OCI-LY1 (cell line): ENCODE results near the gene MYOM1.

Source experiments
- H2AFZ ChIP-seq: fragments of 200-600 bp; sonication (generic), shearing (Covaris generic); 2 replicates; pipeline ENCODE4 v1.6.0; 2014; ENCODE audit warnings: antibody characterized with exemption, mild to moderate bottlenecking, low read length
- H3F3A ChIP-seq: fragments of 200-600 bp; sonication (generic), shearing (Covaris generic); 2 replicates; pipeline ENCODE4 v1.6.0; 2014; ENCODE audit warnings: mild to moderate bottlenecking, antibody characterized with exemption, low read length, moderate library complexity; ENCODE audit not compliant: insufficient read depth
- H3K27ac ChIP-seq: fragments of 200-600 bp; sonication (generic); 2 replicates; pipeline ENCODE4 v1.5.1; 2014; ENCODE audit warnings: low read length, mixed run types, mild to moderate bottlenecking, low read depth; ENCODE audit not compliant: poor library complexity, severe bottlenecking
- H3K27me3 ChIP-seq: fragments of 200-600 bp; sonication (generic); 2 replicates; pipeline ENCODE4 v1.6.0; 2014; ENCODE audit warnings: antibody characterized with exemption, mild to moderate bottlenecking, low read length, moderate library complexity; ENCODE audit not compliant: insufficient read depth
- H3K36me3 ChIP-seq: fragments of 200-600 bp; sonication (generic); 2 replicates; pipeline ENCODE4 v1.6.1; 2014; ENCODE audit warnings: mild to moderate bottlenecking, antibody characterized with exemption, low read length, moderate library complexity, mixed read lengths; ENCODE audit not compliant: insufficient read depth
- H3K4me1 ChIP-seq: fragments of 200-600 bp; sonication (generic); 2 replicates; pipeline ENCODE4 v1.5.1; 2014; ENCODE audit warnings: mild to moderate bottlenecking, low read length, moderate library complexity; ENCODE audit not compliant: insufficient read depth, severe bottlenecking
- H3K4me2 ChIP-seq: fragments of 200-600 bp; sonication (generic), shearing (Covaris generic); 2 replicates; pipeline ENCODE4 v1.6.1; 2014; ENCODE audit warnings: low read length
- H3K4me3 ChIP-seq: fragments of 200-600 bp; sonication (generic); 2 replicates; pipeline ENCODE4 v1.5.1; 2014; ENCODE audit warnings: low read length, low read depth, mild to moderate bottlenecking, mixed read lengths; ENCODE audit not compliant: poor library complexity, severe bottlenecking
- H3K79me2 ChIP-seq: fragments of 200-600 bp; shearing (Covaris generic); 2 replicates; pipeline ENCODE4 v1.6.1; 2016; ENCODE audit warnings: mixed run types, low read length, mixed read lengths; ENCODE audit not compliant: insufficient read depth
- H3K9ac ChIP-seq: fragments of 200-600 bp; sonication (generic), shearing (Covaris generic); 2 replicates; pipeline ENCODE4 v1.6.1; 2014; ENCODE audit warnings: mild to moderate bottlenecking, low read length, mixed read lengths
- H3K9me2 ChIP-seq: fragments of 200-600 bp; sonication (generic), shearing (Covaris generic); 2 replicates; pipeline ENCODE4 v1.6.1; 2014; ENCODE audit warnings: low read depth, mild to moderate bottlenecking, low read length, mixed read lengths
- H3K9me3 ChIP-seq: fragments of 200-600 bp; shearing (Covaris generic); 2 replicates; pipeline ENCODE4 v1.6.1; 2014; ENCODE audit warnings: low read length, mixed read lengths
- H4K20me1 ChIP-seq: fragments of 200-600 bp; sonication (generic), shearing (Covaris generic); 2 replicates; pipeline ENCODE4 v1.6.0; 2016; ENCODE audit warnings: mild to moderate bottlenecking, low read length; ENCODE audit not compliant: insufficient read depth
- CTCF ChIP-seq: fragments of 200-600 bp; sonication (generic), shearing (Covaris generic); IDR thresholded peaks from 2 replicates; pipeline ENCODE4 v1.5.1; 2017; ENCODE audit warnings: mild to moderate bottlenecking, antibody characterized with exemption, low read length, moderate library complexity, mixed read lengths
- EZH2 ChIP-seq: fragments of 200-600 bp; sonication (generic), shearing (Covaris generic); IDR thresholded peaks from 2 replicates; pipeline ENCODE4 v1.8.0; 2017; ENCODE audit warnings: borderline replicate concordance, mixed run types, mild to moderate bottlenecking, antibody characterized with exemption, low read length, moderate library complexity, mixed read lengths

Gene MYOM1

DNA sequence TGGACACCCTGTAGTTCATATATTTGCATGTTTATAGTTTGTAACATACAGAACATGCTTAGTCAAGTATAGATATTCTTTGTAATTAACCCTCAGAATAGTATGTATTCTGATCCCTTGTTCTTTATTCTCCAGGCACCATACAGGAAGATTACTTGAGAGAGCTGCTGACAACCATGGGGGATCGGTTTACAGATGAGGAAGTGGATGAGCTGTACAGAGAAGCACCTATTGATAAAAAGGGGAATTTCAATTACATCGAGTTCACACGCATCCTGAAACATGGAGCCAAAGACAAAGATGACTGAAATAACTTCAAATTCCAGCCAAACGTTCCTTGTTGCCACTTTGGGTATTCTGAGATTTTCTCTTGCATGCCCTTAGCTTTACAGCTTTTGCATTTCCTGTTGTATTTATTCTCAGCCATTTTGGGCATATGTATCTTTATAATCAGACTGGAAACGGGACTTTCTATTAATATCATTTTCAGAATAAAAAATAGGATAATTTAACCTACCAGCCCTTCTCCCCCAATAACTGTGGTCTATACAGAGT lies 35.9 kb upstream of the MYOM1 start:
- Histone ChIP-seq H3K9me2 (no peaks in the 10 kb centered on the region), H3K36me3 (peaks cover 59% of the 10 kb centered on the region), H2AFZ (no peak overlapping the region), H3K4me2 (no peak overlapping the region), H3F3A (no peaks in the 10 kb centered on the region), H3K9me3 (no peaks in the 10 kb centered on the region), H3K4me3 (no peak overlapping the region), H3K79me2 (peaks cover 11% of the 10 kb centered on the region), H4K20me1 (no peaks in the 10 kb centered on the region), H3K9ac (no peak overlapping the region), H3K27ac (no peak overlapping the region), H3K4me1 (peaks cover 6% of the 10 kb centered on the region), H3K27me3 (no peaks in the 10 kb centered on the region)
- no peak for TF ChIP-seq CTCF
- TF ChIP-seq EZH2 = no peak

- no peak overlapping the region for H3K27ac ChIP-seq
- H3K4me1 ChIP-seq = peaks cover 8% of the 10 kb centered on the region
- H3K9me2 ChIP-seq = no peaks in the 10 kb centered on the region
- peaks cover 19% of the 10 kb centered on the region for H3K79me2 ChIP-seq
- TF ChIP-seq CTCF (no peak), EZH2 (no peak)
- no peak overlapping the region for H3K4me2 ChIP-seq
- no peaks in the 10 kb centered on the region for H3F3A ChIP-seq
- H3K9ac ChIP-seq = no peak overlapping the region
- no peak overlapping the region for H2AFZ ChIP-seq
- H3K9me3 ChIP-seq = no peaks in the 10 kb centered on the region
- no peaks in the 10 kb centered on the region for H4K20me1 ChIP-seq
- no peak overlapping the region for H3K4me3 ChIP-seq
- peaks cover 59% of the 10 kb centered on the region for H3K36me3 ChIP-seq
- no peaks in the 10 kb centered on the region for H3K27me3 ChIP-seq
These were observed 35.0 kb upstream of the MYOM1 start for GRCh38 chr18:3254725-3255124.

DNA sequence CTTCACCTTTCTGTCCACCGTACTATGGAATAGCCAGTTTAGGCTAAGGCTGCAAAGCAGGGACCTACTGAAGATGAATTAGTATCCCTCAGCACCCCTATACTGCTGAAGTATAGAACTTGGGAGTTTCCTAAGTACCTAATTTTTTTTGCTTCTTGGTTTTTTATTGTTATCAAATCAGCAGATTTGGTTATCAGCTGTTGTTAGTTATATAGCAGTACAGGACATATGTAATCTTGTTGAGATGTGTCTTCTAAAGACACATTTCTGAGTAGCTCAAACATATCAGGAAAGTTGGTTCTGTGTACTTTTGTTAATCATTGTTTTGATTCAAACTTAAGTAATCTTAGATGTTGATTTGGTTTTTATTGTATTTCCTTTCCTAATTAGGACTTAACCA lies 33.1 kb upstream of the MYOM1 start:
- Histone ChIP-seq H3F3A (no peaks in the 10 kb centered on the region), H3K27ac (no peak overlapping the region), H3K36me3 (peaks cover 60% of the 10 kb centered on the region), H3K9me2 (no peaks in the 10 kb centered on the region), H3K9ac (no peak overlapping the region), H3K9me3 (no peaks in the 10 kb centered on the region), H3K27me3 (no peaks in the 10 kb centered on the region), H4K20me1 (no peaks in the 10 kb centered on the region), H3K79me2 (peaks cover 37% of the 10 kb centered on the region), H3K4me3 (no peak overlapping the region), H2AFZ (no peak overlapping the region), H3K4me2 (no peak overlapping the region), H3K4me1 (peaks cover 19% of the 10 kb centered on the region)
- no peak for TF ChIP-seq EZH2
- TF ChIP-seq CTCF = no peak
